Effector memory CD4-positive, alpha-beta T cell (primary cell): ENCODE measurements around the gene CLCN3.
A peak's percentile ranks its signal among the peaks of the same experiment; 100 is the strongest.
"Not testable (repeated sequence)": the region's sequence is repeated elsewhere in the genome, so short reads cannot be mapped to it uniquely, and the experiment has no call there.

Experiments used
- DNase-seq, 3 donors: peaks; one replicate each; pipeline ENCODE4 v3.0.0-alpha.2; 2020
- H3K27ac ChIP-seq: 2 replicates; pipeline ENCODE4 v1.7.0; 2013; ENCODE audit warnings: mild to moderate bottlenecking, low read length, moderate library complexity; ENCODE audit not compliant: insufficient read depth, poor library complexity, severe bottlenecking
- H3K27me3 ChIP-seq: replicated peaks from 2 replicates; pipeline ENCODE4 v1.7.0; 2013; ENCODE audit warnings: mild to moderate bottlenecking, low read length; ENCODE audit not compliant: insufficient read depth, control insufficient read depth, poor library complexity, severe bottlenecking
- H3K36me3 ChIP-seq: 2 replicates; pipeline ENCODE4 v1.7.0; 2013; ENCODE audit warnings: mild to moderate bottlenecking, low read length, moderate library complexity; ENCODE audit not compliant: control insufficient read depth, insufficient read depth
- H3K4me1 ChIP-seq: 2 replicates; pipeline ENCODE4 v1.7.0; 2013; ENCODE audit warnings: low read length, mild to moderate bottlenecking; ENCODE audit not compliant: control insufficient read depth, insufficient read depth, poor library complexity, severe bottlenecking
- H3K4me3 ChIP-seq: 2 replicates; pipeline ENCODE4 v1.7.0; 2013; ENCODE audit warnings: low read length, low read depth, mild to moderate bottlenecking; ENCODE audit not compliant: insufficient read depth, poor library complexity, severe bottlenecking
- H3K9me3 ChIP-seq: 2 replicates; pipeline ENCODE4 v1.7.0; 2013; ENCODE audit warnings: mild to moderate bottlenecking, low read length, moderate library complexity; ENCODE audit not compliant: control insufficient read depth

Gene CLCN3

DNA sequence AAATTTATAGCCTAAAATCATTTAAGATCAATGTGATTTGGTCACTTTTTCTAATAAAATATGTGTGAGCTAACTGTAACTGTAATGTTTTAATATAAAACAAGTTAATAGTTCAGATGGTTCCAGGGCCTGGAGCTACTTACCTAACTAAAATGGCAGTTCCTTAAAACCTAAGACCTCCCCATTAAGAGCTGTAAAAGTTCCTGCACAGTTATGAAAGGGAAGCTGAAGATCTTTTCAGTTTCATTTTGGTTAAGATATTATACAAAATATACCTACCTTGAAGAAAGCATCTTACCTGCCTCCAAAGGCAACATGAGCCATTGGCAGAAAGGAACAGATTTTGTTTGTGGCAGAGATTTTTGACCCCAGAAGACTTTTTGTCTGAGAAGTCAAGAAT is 107.2 kb downstream of the CLCN3 start:
- no peaks in the 10 kb centered on the region for H3K9me3 ChIP-seq
- peaks cover 6% of the 10 kb centered on the region for H3K36me3 ChIP-seq
- no peak for DNase-seq
- H3K27me3 ChIP-seq = no peaks in the 10 kb centered on the region
- H3K27ac ChIP-seq = no peak overlapping the region
- no peak overlapping the region for H3K4me3 ChIP-seq
- H3K4me1 ChIP-seq = no peaks in the 10 kb centered on the region

DNA sequence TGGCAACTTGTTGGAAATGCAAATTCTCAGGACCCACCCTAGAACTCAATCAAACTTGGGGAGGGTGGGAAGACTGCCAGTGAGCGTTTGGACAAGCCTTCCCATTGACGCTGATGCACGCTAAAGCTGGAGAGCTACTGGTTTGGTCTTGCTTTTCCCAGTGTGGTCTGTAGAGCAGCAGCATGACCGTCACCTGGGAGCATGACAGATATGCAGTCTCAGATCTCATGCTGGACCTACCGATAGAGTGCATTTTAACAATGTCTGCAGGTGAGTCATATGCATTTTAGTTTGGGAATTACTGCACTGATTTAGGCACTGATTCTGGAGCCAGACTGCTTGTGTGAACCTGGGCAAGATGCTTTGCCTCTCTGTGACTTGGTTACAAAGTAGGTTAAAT is 110.2 kb downstream of the CLCN3 start:
- Histone ChIP-seq H3K4me1 (no peaks in the 10 kb centered on the region), H3K36me3 (peaks cover 6% of the 10 kb centered on the region)

DNA sequence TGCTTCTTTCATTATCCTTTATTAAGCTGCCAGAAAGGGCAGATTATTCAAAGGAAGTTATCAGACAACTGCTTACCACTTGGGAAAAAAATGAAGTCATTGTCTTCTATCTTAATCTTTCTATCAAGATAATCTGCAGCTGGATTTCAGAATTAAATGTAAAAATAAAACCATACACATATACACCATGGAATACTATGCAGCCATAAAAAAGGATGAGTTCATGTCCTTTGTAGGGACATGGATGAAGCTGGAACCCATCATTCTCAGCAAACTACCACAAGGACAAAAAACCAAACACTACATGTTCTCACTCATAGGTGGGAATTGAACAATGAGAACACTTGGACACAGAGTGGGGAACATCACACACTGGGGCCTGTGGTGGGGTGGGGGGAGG is 118.2 kb downstream of the CLCN3 start:
- H3K27me3 ChIP-seq, H3K27ac ChIP-seq, DNase-seq, H3K4me1 ChIP-seq, H3K9me3 ChIP-seq, H3K4me3 ChIP-seq: not testable (repeated sequence)
- peaks cover 14% of the 10 kb centered on the region for H3K36me3 ChIP-seq

More for the DNA sequence above, 110.2 kb downstream of the CLCN3 start:
- H3K27ac ChIP-seq = no peak overlapping the region
- H3K9me3 ChIP-seq = no peaks in the 10 kb centered on the region
- H3K27me3 ChIP-seq = no peaks in the 10 kb centered on the region
- DNase-seq = no peak
- H3K4me3 ChIP-seq = no peak overlapping the region

DNA sequence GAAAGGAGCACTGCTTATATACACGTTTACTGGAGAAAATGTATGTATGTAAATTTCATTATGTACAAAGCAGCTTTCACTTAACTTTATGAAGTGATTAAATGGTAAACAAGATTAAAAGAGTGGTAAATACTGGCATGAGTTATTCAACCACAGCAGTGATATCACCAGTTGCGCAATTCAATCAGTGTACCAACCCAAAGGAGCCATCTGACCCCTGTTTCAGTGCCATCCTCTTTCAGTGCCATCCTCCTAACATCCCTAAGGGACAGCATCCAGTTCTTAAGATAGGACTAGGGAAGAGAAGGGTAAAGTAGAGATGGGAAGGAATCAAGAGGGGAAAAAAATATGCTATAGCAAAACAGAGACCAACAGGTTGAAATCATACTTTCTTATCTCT is 121.2 kb downstream of the CLCN3 start:
- Histone ChIP-seq H3K36me3 (peaks cover 9% of the 10 kb centered on the region), H3K9me3 (no peaks in the 10 kb centered on the region), H3K4me1 (no peaks in the 10 kb centered on the region), H3K27ac (no peak overlapping the region), H3K4me3 (no peak overlapping the region), H3K27me3 (no peaks in the 10 kb centered on the region)
- no peak for DNase-seq

DNA sequence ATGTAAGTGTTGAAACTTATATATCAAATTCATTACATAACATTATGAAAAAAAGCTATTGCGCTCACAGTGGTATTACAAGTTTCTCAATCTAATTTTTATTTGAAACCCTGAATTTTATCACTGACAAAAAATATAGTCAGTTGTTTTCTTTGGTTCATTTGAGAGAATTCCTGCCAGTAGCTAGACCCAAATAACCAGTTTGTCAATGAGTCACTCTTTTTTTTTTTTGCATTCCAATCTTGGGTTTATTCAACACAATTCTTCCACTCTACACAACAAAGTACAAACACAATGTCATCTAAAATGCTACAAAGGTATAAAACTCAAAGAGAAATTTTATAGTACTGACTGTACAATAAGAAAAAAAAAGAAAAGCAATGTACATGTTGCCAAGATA is 124.2 kb downstream of the CLCN3 start:
- Histone ChIP-seq H3K27ac (no peak overlapping the region), H3K27me3 (no peaks in the 10 kb centered on the region), H3K4me3 (no peak overlapping the region), H3K4me1 (no peaks in the 10 kb centered on the region), H3K9me3 (no peaks in the 10 kb centered on the region), H3K36me3 (peaks cover 13% of the 10 kb centered on the region)
- no peak for DNase-seq

DNA sequence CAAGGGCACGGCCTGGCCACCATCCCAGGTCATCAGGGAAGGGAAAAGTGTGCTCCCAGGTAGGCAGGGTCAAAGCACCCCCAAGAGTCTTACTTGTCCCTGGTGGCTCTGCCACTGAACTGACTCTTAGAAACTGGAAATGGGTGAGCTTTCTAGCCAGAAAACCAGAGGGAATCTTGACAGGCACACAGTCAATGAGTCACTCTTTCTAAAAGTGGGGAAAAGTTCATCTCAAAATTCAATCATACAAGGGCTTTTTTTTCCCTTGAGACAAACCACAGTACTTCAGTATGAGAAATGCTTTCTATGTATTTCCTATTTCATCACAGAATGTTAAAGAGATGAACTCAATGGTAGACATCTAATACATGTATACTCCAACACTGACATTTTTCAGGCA is 124.9 kb downstream of the CLCN3 start:
- Histone ChIP-seq H3K9me3 (no peaks in the 10 kb centered on the region), H3K4me3 (no peak overlapping the region), H3K36me3 (peaks cover 16% of the 10 kb centered on the region), H3K27me3 (no peaks in the 10 kb centered on the region), H3K27ac (no peak overlapping the region), H3K4me1 (no peaks in the 10 kb centered on the region)
- DNase-seq = no peak

DNA sequence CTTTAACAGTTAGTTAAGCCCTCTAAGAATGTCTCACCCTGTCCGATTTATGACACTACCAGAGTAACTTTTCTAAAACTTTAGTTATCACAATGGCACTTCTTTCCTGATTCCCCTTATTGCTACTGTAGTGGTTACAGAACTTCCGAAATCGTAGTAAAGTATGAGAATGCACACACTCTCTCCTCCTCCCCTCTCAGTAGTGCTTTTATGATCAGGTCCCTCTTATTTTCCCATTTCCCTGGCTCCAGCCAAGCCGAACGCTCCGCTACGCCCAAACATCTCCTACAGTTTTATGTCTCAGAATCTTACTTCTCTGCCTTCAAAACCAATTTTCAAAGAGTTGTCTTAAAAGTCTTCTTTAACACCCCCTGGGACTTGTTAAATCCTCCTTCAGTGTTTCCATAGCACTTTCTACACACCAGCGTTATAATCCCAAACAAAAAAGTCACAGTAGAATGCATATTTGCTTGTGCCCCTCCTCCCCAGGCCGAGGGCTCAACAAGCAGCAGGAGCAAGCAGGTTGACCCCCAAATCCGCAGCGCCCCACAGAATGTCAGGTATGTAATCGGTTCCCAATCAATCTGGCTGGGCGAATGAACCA is 136.7 kb downstream of the CLCN3 start:
- DNase-seq = no peak
- H3K4me1 ChIP-seq = peaks cover 4% of the 10 kb centered on the region
- H3K9me3 ChIP-seq = no peaks in the 10 kb centered on the region
- peak overlapping the region; percentile 96 for H3K4me3 ChIP-seq
- peak overlapping the region; percentile 51 for H3K27ac ChIP-seq
- no peaks in the 10 kb centered on the region for H3K27me3 ChIP-seq
- H3K36me3 ChIP-seq = peaks cover 5% of the 10 kb centered on the region

DNA sequence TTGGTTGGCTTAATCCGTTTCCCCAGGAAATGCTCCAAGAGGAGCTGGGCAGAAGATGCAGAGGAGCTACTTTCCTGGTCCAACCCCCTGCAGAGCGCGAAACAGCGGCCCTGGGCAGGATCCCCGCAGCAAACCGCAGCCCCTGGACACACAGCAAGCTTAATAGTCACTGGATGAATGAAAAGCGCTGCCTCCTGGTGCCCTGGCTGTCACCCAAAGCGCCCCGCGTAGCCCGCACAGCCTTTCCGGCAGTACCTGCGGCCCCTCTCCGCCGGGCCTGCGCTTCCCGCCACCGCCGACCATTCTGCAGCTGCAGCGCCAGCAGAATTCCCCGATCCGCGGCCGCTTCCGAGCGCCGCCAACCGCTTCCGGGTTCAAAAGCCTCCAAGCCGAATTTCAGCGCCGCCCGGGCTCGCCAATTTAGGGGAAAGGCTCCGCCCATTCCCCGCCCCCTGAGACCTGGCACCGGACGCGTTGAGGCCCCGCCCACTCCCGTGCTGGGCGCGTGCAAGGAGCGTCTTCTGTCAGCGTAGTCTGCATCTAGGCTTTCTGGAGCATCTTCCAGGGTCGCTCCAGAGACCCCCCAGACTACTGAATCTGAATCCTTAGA is 137.3 kb downstream of the CLCN3 start, which contains the start of gene HPF1:
Gene HPF1, minus strand, starts transcription at position 370 of the 610 bp plus-strand sequence. Its CDS starts 67 bp downstream, at position 303.
- no peaks in the 10 kb centered on the region for H3K9me3 ChIP-seq
- peak; percentile 89 to 92 (median 91) for DNase-seq

DNA sequence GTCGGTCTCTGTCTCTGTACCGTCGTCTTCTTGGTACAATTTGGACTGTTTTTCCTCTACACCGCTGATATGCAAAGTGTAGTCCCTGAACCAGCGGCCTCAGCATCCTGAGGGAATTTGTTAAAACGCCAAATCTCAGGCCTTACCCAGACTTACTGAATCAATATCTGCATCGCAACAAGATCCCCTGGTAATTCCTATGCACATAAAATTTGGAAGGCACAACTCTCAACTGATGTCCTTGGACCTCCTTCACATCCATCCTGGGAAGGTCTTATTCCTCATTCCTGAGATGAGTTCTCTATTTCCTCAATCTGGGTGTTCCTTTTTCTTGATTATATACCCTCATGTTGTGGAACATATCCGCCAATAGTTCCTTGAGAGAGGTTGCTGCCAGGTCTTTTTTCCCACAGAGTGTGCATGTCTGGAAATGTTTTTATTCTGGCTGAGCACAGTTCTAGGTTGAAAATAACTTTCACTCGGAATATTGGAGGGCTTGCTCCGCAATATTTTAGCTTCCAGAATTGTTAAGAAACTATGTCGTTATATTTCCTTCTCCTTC is 138.1 kb downstream of the CLCN3 start:
- DNase-seq = no peak
- Histone ChIP-seq H3K4me1 (peaks cover 4% of the 10 kb centered on the region), H3K36me3 (peaks cover under 1% of the 10 kb centered on the region), H3K4me3 (no peak overlapping the region), H3K27me3 (no peaks in the 10 kb centered on the region), H3K9me3 (no peaks in the 10 kb centered on the region), H3K27ac (no peak overlapping the region)

More for the DNA sequence above, 137.3 kb downstream of the CLCN3 start, which contains the start of gene HPF1:
- peaks cover 5% of the 10 kb centered on the region for H3K36me3 ChIP-seq
- no peaks in the 10 kb centered on the region for H3K27me3 ChIP-seq
- peak within 1 kb of the TSS; percentile 96 for H3K4me3 ChIP-seq
- H3K4me1 ChIP-seq = peaks cover 4% of the 10 kb centered on the region
- H3K27ac ChIP-seq = peak within 1 kb of the TSS; percentile 51

DNA sequence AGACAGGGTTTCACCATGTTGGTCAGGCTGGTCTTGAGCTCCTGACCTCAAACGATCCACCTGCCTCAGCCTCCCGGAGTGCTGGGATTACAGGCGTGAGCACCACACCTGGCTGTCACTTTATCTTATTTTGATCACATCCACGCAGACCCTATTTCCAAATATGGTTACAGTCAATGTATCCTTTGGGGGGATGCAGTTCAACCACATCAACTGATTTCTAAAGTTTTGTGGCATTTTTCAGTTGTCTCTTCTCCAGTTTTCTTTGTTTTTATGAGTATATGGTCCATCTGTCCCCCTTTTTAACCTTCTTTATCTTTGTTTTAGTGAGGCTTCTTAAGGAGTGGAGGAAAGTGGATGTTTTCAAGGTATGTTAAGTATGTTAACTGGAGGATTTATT is 141.5 kb downstream of the CLCN3 start:
- Histone ChIP-seq H3K27ac (no peak overlapping the region), H3K4me3 (no peak overlapping the region), H3K9me3 (no peaks in the 10 kb centered on the region), H3K36me3 (no peaks in the 10 kb centered on the region), H3K27me3 (no peaks in the 10 kb centered on the region), H3K4me1 (peaks cover 4% of the 10 kb centered on the region)
- DNase-seq = no peak
